Measurements from ENCODE around the gene STIM1.
"Not testable (repeated sequence)": the region's sequence is repeated elsewhere in the genome, so short reads cannot be mapped to it uniquely, and the experiment has no call there.

Gene STIM1

GRCh38 chr11:4039011-4039410, 183.5 kb downstream of the STIM1 start:
- no peak for DNase-seq

- no peak for DNase-seq
Observed at GRCh38 chr11:4040461-4040860, 185.0 kb downstream of the STIM1 start.

GRCh38 chr11:4041731-4042391, 186.4 kb downstream of the STIM1 start:
- no peak for DNase-seq

- no peak for DNase-seq
Observed at GRCh38 chr11:4044976-4045646, 189.6 kb downstream of the STIM1 start.

- no peak for DNase-seq
Observed at GRCh38 chr11:4048340-4048739, 192.9 kb downstream of the STIM1 start.

- peak in 1 of 2 donors; percentile 8 for DNase-seq
Observed at GRCh38 chr11:4049006-4049405, 193.5 kb downstream of the STIM1 start.

GRCh38 chr11:4050138-4050537, 194.7 kb downstream of the STIM1 start:
- no peak for DNase-seq

GRCh38 chr11:4053200-4053599, 197.7 kb downstream of the STIM1 start:
- DNase-seq, result not testable (repeated sequence)

GRCh38 chr11:4054643-4055042, 199.2 kb downstream of the STIM1 start:
- DNase-seq, result no peak

- DNase-seq, result no peak
Observed at GRCh38 chr11:4059424-4059823, 204.0 kb downstream of the STIM1 start.

GRCh38 chr11:4060182-4060923, 204.9 kb downstream of the STIM1 start:
- no peak for DNase-seq

- DNase-seq, result no peak
Observed at GRCh38 chr11:4061700-4062099, 206.2 kb downstream of the STIM1 start.

- DNase-seq, result no peak
Observed at GRCh38 chr11:4063348-4063747, 207.9 kb downstream of the STIM1 start.

- DNase-seq, result no peak
Observed at GRCh38 chr11:4064278-4064955, 209.0 kb downstream of the STIM1 start.

GRCh38 chr11:4065086-4065485, 209.6 kb downstream of the STIM1 start:
- DNase-seq, result no peak

GRCh38 chr11:4065601-4066377, 210.3 kb downstream of the STIM1 start:
- DNase-seq, result no peak

GRCh38 chr11:4066910-4067309, 211.4 kb downstream of the STIM1 start:
- no peak for DNase-seq

- no peak for DNase-seq
Observed at GRCh38 chr11:4068962-4069361, 213.5 kb downstream of the STIM1 start.

GRCh38 chr11:4071325-4071724, 215.9 kb downstream of the STIM1 start:
- DNase-seq, result no peak

- no peak for DNase-seq
Observed at GRCh38 chr11:4071914-4072313, 216.4 kb downstream of the STIM1 start.

- DNase-seq, result peak; percentile 54 to 82
Observed at GRCh38 chr11:4072668-4073285, 217.3 kb downstream of the STIM1 start.

GRCh38 chr11:4074266-4074665, 218.8 kb downstream of the STIM1 start:
- DNase-seq, result no peak

Data from CD4-positive, alpha-beta T cell treated with Interleukin-1 beta for 1 hour (primary cell).